Vein endothelial cell (primary cell): ENCODE measurements around the gene PTPRT. TPM values are rescaled to one million over a fixed set of nuclear protein-coding genes. Genes with fewer than 3 reads are reported as not detected.

ENCODE experiments used
- small RNA-seq: library from RNA; depleted of rRNA; stranded (forward); fragments of <200 nt; gene quantifications from one replicate; pipeline ENCODE3, GENCODE V24; 2012
- total RNA-seq: library from RNA; depleted of rRNA; stranded (reverse); fragments of >200 nt; gene quantifications from 2 replicates; pipeline ENCODE4 v1.2.3, GENCODE V29; 2012

Gene PTPRT
- total RNA-seq: not detected in 2 replicates

GRCh38 chr20:43189554-43190331 is at the start of gene PTPRT:
TSS of gene PTPRT (minus strand) at chr20:43189906. CDS start at chr20:43189733, 173 bp downstream.

Small RNA genes lying within 50 kb of the gene (small RNA-seq; reads per million reads assigned to genes)
- gene RN7SKP100: not detected
